Endodermal cell (in vitro differentiated cells): ENCODE measurements around the gene TMEM183A. TPM values are rescaled to one million over a fixed set of nuclear protein-coding genes. Genes with fewer than 3 reads are reported as not detected.

Source experiments
- DNase-seq: peaks from one replicate; pipeline ENCODE4 v3.0.0-alpha.2; 2017
- H3K27ac ChIP-seq: 2 replicates; pipeline ENCODE4 v1.5.1; 2013; ENCODE audit warnings: mild to moderate bottlenecking, low read depth, low read length, moderate library complexity
- H3K27me3 ChIP-seq: 2 replicates; pipeline ENCODE4 v1.6.1; 2013; ENCODE audit warnings: mild to moderate bottlenecking, low read length, moderate library complexity; ENCODE audit not compliant: insufficient read depth, control insufficient read depth, poor library complexity, severe bottlenecking
- H3K36me3 ChIP-seq: 2 replicates; pipeline ENCODE4 v1.7.0; 2013; ENCODE audit warnings: mild to moderate bottlenecking, low read length, moderate library complexity; ENCODE audit not compliant: control insufficient read depth, insufficient read depth
- H3K4me1 ChIP-seq: one replicate; pipeline ENCODE4 v1.7.0; 2013; ENCODE audit warnings: low read length; ENCODE audit not compliant: control insufficient read depth, insufficient read depth
- H3K4me3 ChIP-seq: 2 replicates; pipeline ENCODE4 v1.5.1; 2013; ENCODE audit warnings: mild to moderate bottlenecking, low read length, moderate library complexity
- H3K9ac ChIP-seq: 2 replicates; pipeline ENCODE4 v1.6.1; 2013; ENCODE audit warnings: mild to moderate bottlenecking, low read length, moderate library complexity; ENCODE audit not compliant: poor library complexity, severe bottlenecking; ENCODE audit errors: extremely low read depth
- H3K9me3 ChIP-seq: 2 replicates; pipeline ENCODE4 v1.6.1; 2013; ENCODE audit warnings: mild to moderate bottlenecking, low read length, moderate library complexity; ENCODE audit not compliant: control insufficient read depth
- H3K27ac Mint-ChIP-seq: 2 replicates; pipeline ENCODE4 v1.8.0; 2020; ENCODE audit warnings: mixed read lengths
- H3K27me3 Mint-ChIP-seq: 2 replicates; pipeline ENCODE4 v1.8.0; 2021; ENCODE audit warnings: mild to moderate bottlenecking, mixed read lengths; ENCODE audit not compliant: insufficient read depth
- H3K36me3 Mint-ChIP-seq: 2 replicates; pipeline ENCODE4 v1.8.0; 2020; ENCODE audit warnings: low read depth, mixed read lengths
- H3K4me1 Mint-ChIP-seq: 2 replicates; pipeline ENCODE4 v1.8.0; 2020; ENCODE audit warnings: mixed read lengths
- H3K4me3 Mint-ChIP-seq: 2 replicates; pipeline ENCODE4 v1.8.0; 2020; ENCODE audit warnings: mild to moderate bottlenecking, moderate library complexity, mixed read lengths
- H3K9me3 Mint-ChIP-seq: 2 replicates; pipeline ENCODE4 v1.8.0; 2020; ENCODE audit warnings: mild to moderate bottlenecking, mixed read lengths
- CTCF ChIP-seq: fragments of 200-600 bp; sonication (generic); conservative IDR thresholded peaks from 2 replicates; pipeline ENCODE4 v1.5.0; 2021; ENCODE audit warnings: antibody characterized with exemption, mild to moderate bottlenecking
- WGBS, 2 experiments: methylation state at CpG; one replicate each; pipeline versions ENCODE4 v1.1.5 to v1.1.7; 2013; ENCODE audit warnings: missing lambda C conversion rate in 2 of 2, mixed read lengths in 1 of 2; ENCODE audit not compliant: insufficient coverage in 1 of 2, insufficient read length in 1 of 2; 5-methylcytosine and 5-hydroxymethylcytosine counted together
- total RNA-seq, 2 donors: library from RNA; stranded (reverse); fragmentation: NEBNext Ultra II Directional in 1 of 2; extraction: Animal tissue kit (Norgen Biotek cat#: 25700) in 1 of 2; gene quantifications; 2 replicates in 1 of 2; 3 replicates in 1 of 2; pipeline ENCODE4 v1.2.1, GENCODE V29; 2021

The TMEM183A gene
- total RNA-seq, 2 donors from 2014 or later: 88.9 to 89.7 TPM

- Histone ChIP-seq H3K4me1 (peaks cover 14% of the 10 kb centered on the region), H3K9ac (no peak overlapping the region), H3K4me3 (no peak overlapping the region), H3K27ac (no peak overlapping the region), H3K27me3 (no peaks in the 10 kb centered on the region), H3K9me3 (no peaks in the 10 kb centered on the region), H3K36me3 (no peaks in the 10 kb centered on the region)
- peak; percentile 96 for TF ChIP-seq CTCF
- 71 to 77% methylated on average over 18 to 22 of the region's 22 CpGs for WGBS, 2 experiments
- Mint-ChIP-seq H3K9me3 (peaks cover 2% of the 10 kb centered on the region), H3K4me3 (no peak overlapping the region), H3K27me3 (peaks cover 2% of the 10 kb centered on the region), H3K4me1 (peaks cover 27% of the 10 kb centered on the region), H3K36me3 (no peaks in the 10 kb centered on the region), H3K27ac (no peak overlapping the region)
- DNase-seq: peak; percentile 93
Observed at GRCh38 chr1:203038891-203039608, 31.9 kb downstream of the TMEM183A start.

GRCh38 chr1:203039609-203040512 is 32.7 kb downstream of the TMEM183A start:
- Histone ChIP-seq H3K36me3 (no peaks in the 10 kb centered on the region), H3K9me3 (no peaks in the 10 kb centered on the region), H3K4me3 (no peak overlapping the region), H3K4me1 (peaks cover 21% of the 10 kb centered on the region), H3K27me3 (no peaks in the 10 kb centered on the region), H3K27ac (no peak overlapping the region), H3K9ac (no peak overlapping the region)
- Mint-ChIP-seq H3K4me3 (no peak overlapping the region), H3K27ac (no peak overlapping the region), H3K9me3 (peaks cover 2% of the 10 kb centered on the region), H3K27me3 (peaks cover 2% of the 10 kb centered on the region), H3K4me1 (peaks cover 34% of the 10 kb centered on the region), H3K36me3 (no peaks in the 10 kb centered on the region)
- DNase-seq: peak; percentile 94
- WGBS, 2 experiments: 59 to 79% methylated on average over 7 to 11 of the region's 11 CpGs
- TF ChIP-seq CTCF: peak; percentile 83

GRCh38 chr1:203040513-203041275 is 33.5 kb downstream of the TMEM183A start:
- H3K27me3 ChIP-seq: no peaks in the 10 kb centered on the region
- H3K4me3 Mint-ChIP-seq: no peak overlapping the region
- no peak overlapping the region for H3K9ac ChIP-seq
- peaks cover 2% of the 10 kb centered on the region for H3K27me3 Mint-ChIP-seq
- no peaks in the 10 kb centered on the region for H3K9me3 ChIP-seq
- no peak overlapping the region for H3K27ac Mint-ChIP-seq
- WGBS, 2 experiments: 75 to 83% methylated on average over 5 of the region's 5 CpGs
- no peaks in the 10 kb centered on the region for H3K36me3 Mint-ChIP-seq
- DNase-seq: no peak
- no peak for TF ChIP-seq CTCF
- H3K4me1 Mint-ChIP-seq: peaks cover 41% of the 10 kb centered on the region
- peaks cover 23% of the 10 kb centered on the region for H3K4me1 ChIP-seq
- H3K27ac ChIP-seq: no peak overlapping the region
- H3K4me3 ChIP-seq: no peak overlapping the region
- peaks cover 2% of the 10 kb centered on the region for H3K9me3 Mint-ChIP-seq
- no peaks in the 10 kb centered on the region for H3K36me3 ChIP-seq
